ENCODE results near the gene ANKRD39.

The ANKRD39 gene

GRCh38 chr2:96900237-96900636 is 42.4 kb upstream of the ANKRD39 start:
- TF ChIP-seq CTCF (conservative IDR thresholded peaks at IDR 0.05; ENCODE audit: low read depth, low read length), result no peak

GRCh38 chr2:96899413-96899741 is 41.6 kb upstream of the ANKRD39 start:
- no peaks in the 10 kb centered on the region for H4K20me1 ChIP-seq (ENCODE audit: insufficient read depth)
- H3K27ac ChIP-seq, result no peak overlapping the region
- no peak for TF ChIP-seq CTCF (conservative IDR thresholded peaks at IDR 0.05; ENCODE audit: low read depth, low read length)
- H3K4me2 ChIP-seq, result no peak overlapping the region
- H3K9ac ChIP-seq, result no peak overlapping the region
- H2AFZ ChIP-seq (ENCODE audit: low read depth), result no peak overlapping the region
- H3K4me1 ChIP-seq (ENCODE audit: low read depth, poor library complexity, severe bottlenecking), result peaks cover 13% of the 10 kb centered on the region
- H3K27me3 ChIP-seq (ENCODE audit: insufficient read depth, low read depth), result no peaks in the 10 kb centered on the region
- H3K4me3 ChIP-seq (IDR thresholded peaks at IDR 0.05; ENCODE audit: insufficient read depth, low read depth, low read length), result no peak overlapping the region
- no peaks in the 10 kb centered on the region for H3K79me2 ChIP-seq (ENCODE audit: insufficient read depth, low read depth)
- H3K36me3 ChIP-seq (ENCODE audit: insufficient read depth), result no peaks in the 10 kb centered on the region

More at GRCh38 chr2:96900237-96900636, 42.4 kb upstream of the ANKRD39 start:
- H2AFZ ChIP-seq (ENCODE audit: low read depth), result no peak overlapping the region
- H3K9ac ChIP-seq, result no peak overlapping the region
- H4K20me1 ChIP-seq (ENCODE audit: insufficient read depth), result no peaks in the 10 kb centered on the region
- H3K27me3 ChIP-seq (ENCODE audit: insufficient read depth, low read depth), result no peaks in the 10 kb centered on the region
- peaks cover 9% of the 10 kb centered on the region for H3K4me1 ChIP-seq (ENCODE audit: low read depth, poor library complexity, severe bottlenecking)
- H3K4me3 ChIP-seq (IDR thresholded peaks at IDR 0.05; ENCODE audit: insufficient read depth, low read depth, low read length), result no peak overlapping the region
- H3K36me3 ChIP-seq (ENCODE audit: insufficient read depth), result no peaks in the 10 kb centered on the region
- no peak overlapping the region for H3K27ac ChIP-seq
- no peak overlapping the region for H3K4me2 ChIP-seq
- H3K79me2 ChIP-seq (ENCODE audit: insufficient read depth, low read depth), result no peaks in the 10 kb centered on the region

GRCh38 chr2:96898641-96899412 is 41.0 kb upstream of the ANKRD39 start:
- Histone ChIP-seq H3K27me3 (ENCODE audit: insufficient read depth, low read depth) (no peaks in the 10 kb centered on the region), H3K9ac (no peak overlapping the region), H4K20me1 (ENCODE audit: insufficient read depth) (no peaks in the 10 kb centered on the region), H3K4me1 (ENCODE audit: low read depth, poor library complexity, severe bottlenecking) (peaks cover 13% of the 10 kb centered on the region), H2AFZ (ENCODE audit: low read depth) (no peak overlapping the region), H3K36me3 (ENCODE audit: insufficient read depth) (no peaks in the 10 kb centered on the region), H3K79me2 (ENCODE audit: insufficient read depth, low read depth) (no peaks in the 10 kb centered on the region), H3K4me3 (IDR thresholded peaks at IDR 0.05; ENCODE audit: insufficient read depth, low read depth, low read length) (no peak overlapping the region), H3K27ac (no peak overlapping the region), H3K4me2 (no peak overlapping the region)
- TF ChIP-seq CTCF (conservative IDR thresholded peaks at IDR 0.05; ENCODE audit: low read depth, low read length), result no peak

- no peak for TF ChIP-seq CTCF (conservative IDR thresholded peaks at IDR 0.05; ENCODE audit: low read depth, low read length)
- Histone ChIP-seq H3K4me1 (ENCODE audit: low read depth, poor library complexity, severe bottlenecking) (peaks cover 13% of the 10 kb centered on the region), H3K27ac (no peak overlapping the region), H3K4me3 (IDR thresholded peaks at IDR 0.05; ENCODE audit: insufficient read depth, low read depth, low read length) (no peak overlapping the region), H3K9ac (no peak overlapping the region), H3K4me2 (no peak overlapping the region), H2AFZ (ENCODE audit: low read depth) (no peak overlapping the region), H3K27me3 (ENCODE audit: insufficient read depth, low read depth) (no peaks in the 10 kb centered on the region), H3K79me2 (ENCODE audit: insufficient read depth, low read depth) (no peaks in the 10 kb centered on the region), H4K20me1 (ENCODE audit: insufficient read depth) (no peaks in the 10 kb centered on the region), H3K36me3 (ENCODE audit: insufficient read depth) (no peaks in the 10 kb centered on the region)
Measured at GRCh38 chr2:96898135-96898505, 40.3 kb upstream of the ANKRD39 start.
